Subcutaneous adipose tissue (tissue), 4 donors: ENCODE data around the gene CENPF. TPM values are rescaled to one million over a fixed set of nuclear protein-coding genes. Genes with fewer than 3 reads are reported as not detected.

Source experiments
- CTCF ChIP-seq: fragments of 450-650 bp; IDR thresholded peaks from one replicate; pipeline ENCODE4 v1.5.1; 2016; ENCODE audit warnings: low read depth, mild to moderate bottlenecking, control low read depth, antibody characterized with exemption, moderate library complexity
- total RNA-seq, 4 donors: library from RNA; depleted of rRNA; stranded (reverse); fragments of >200 nt; gene quantifications; one replicate each; pipeline ENCODE4 v1.1.0, GENCODE V29; 2016

The CENPF gene
- total RNA-seq, 4 donors from 2014 or later, result 1.7 to 5.1 (median 3.1) TPM

- TF ChIP-seq CTCF, result no peak
Measured at GRCh38 chr1:214568328-214568727, 34.7 kb upstream of the CENPF start.

DNA sequence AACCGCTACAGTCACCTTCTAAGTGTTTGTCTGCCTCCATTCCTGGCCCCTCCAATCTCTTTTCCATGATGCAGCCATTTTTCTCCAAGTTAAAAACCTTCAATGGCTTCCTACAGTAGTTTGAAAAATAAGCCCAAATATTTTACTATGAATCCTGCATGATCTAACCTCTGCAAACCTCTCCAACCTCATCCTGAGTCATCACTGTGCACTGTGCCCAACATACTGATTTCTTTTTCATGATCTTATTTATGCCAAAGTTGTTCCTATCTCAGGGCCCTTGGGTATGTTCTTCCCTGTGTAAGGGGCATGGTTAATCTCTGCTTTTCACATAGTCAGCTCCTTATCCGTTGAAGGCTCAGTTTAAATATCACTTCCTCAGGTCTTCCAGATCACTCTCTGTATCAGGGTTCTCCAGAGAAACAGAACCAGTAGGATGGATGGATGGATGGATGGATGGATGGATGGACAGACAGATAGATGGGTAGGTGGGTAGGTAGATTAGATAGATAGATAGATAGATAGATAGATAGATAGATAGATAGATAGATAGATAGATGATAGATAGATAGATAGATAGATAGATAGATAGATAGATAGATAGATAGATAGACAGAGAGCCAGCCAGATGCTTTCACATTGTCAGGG is 33.5 kb upstream of the CENPF start:
- TF ChIP-seq CTCF, result no peak

DNA sequence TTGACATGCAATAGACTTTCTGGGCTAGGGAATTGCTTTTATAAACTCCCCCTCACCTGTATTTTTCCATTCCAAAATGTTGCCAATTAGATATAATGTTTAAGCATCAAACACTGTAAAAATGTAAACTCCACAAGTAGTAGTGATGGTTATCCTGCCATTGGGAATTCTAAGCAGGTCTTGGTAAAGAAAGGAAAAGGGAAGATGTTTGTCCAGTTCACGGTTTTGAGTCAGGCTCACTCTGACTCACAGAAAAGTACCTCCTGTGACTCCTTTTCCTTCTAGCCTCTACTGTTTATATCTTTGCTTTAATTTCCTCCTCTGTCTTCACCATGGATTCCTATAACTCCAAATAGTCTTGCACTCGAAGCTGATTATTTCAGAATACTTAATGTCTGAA is 32.6 kb upstream of the CENPF start:
- TF ChIP-seq CTCF, result no peak

DNA sequence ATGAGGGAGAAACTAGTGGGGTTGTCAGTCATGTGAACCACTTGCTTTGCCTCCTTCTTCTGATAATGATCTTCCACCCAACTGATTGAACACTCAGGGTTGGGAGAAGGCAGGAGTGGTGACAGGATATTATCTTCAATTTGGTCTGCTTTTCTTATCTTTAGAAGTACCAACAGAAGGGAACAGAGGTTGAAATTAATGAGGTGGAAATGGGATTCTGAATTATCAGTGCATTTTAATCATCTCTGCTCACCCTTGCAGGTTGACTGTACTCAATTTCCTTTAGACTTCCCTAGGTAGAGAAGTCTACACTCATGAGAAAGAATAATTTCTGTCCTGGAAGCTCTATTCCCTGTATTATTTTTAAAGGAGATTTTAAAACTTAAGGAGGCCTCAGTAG is 31.7 kb upstream of the CENPF start:
- TF ChIP-seq CTCF, result no peak

- TF ChIP-seq CTCF, result no peak
Measured at GRCh38 chr1:214573386-214574318, 29.3 kb upstream of the CENPF start.

GRCh38 chr1:214574598-214575411 is 28.2 kb upstream of the CENPF start:
- no peak for TF ChIP-seq CTCF

DNA sequence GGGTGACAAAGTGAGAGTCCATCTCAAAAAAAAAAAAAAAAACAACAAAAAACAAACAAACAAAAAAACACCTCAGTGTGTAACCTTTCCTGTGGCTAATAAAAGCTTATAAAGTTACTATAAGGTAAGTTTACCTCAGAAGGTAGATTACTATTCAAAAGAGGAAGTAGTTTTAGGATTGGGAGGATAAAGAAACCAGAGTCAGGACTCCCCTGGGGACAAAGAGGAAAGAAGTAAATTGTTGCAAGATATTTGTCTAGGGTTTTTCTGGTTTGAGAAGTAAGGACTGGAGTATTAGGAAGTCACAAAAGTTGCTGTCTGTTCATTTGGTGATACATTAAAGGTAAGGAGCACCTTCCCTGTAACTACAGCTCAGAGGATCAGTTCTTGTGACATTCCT is 23.8 kb upstream of the CENPF start:
- no peak for TF ChIP-seq CTCF
